Glutamatergic neuron (in vitro differentiated cells): ENCODE measurements around the gene DCDC2C. TPM values are rescaled to one million over a fixed set of nuclear protein-coding genes. Genes with fewer than 3 reads are reported as not detected.
"Not testable (repeated sequence)": the region's sequence is repeated elsewhere in the genome, so short reads cannot be mapped to it uniquely, and the experiment has no call there.

ENCODE experiments used
- DNase-seq: peaks from one replicate; pipeline ENCODE4 v3.0.0; 2022
- H3K27ac Mint-ChIP-seq: one replicate; pipeline ENCODE4 v1.8.0; 2020; ENCODE audit warnings: mild to moderate bottlenecking, mixed read lengths, inconsistent platforms; ENCODE audit not compliant: unreplicated experiment
- H3K27me3 Mint-ChIP-seq: one replicate; pipeline ENCODE4 v1.8.0; 2020; ENCODE audit warnings: mild to moderate bottlenecking, moderate library complexity, mixed read lengths, inconsistent platforms; ENCODE audit not compliant: unreplicated experiment
- H3K36me3 Mint-ChIP-seq: one replicate; pipeline ENCODE4 v1.8.0; 2020; ENCODE audit warnings: mild to moderate bottlenecking, mixed read lengths, inconsistent platforms; ENCODE audit not compliant: unreplicated experiment
- H3K4me1 Mint-ChIP-seq: one replicate; pipeline ENCODE4 v1.8.0; 2020; ENCODE audit warnings: mild to moderate bottlenecking, low read depth, mixed read lengths, inconsistent platforms; ENCODE audit not compliant: unreplicated experiment
- H3K4me3 Mint-ChIP-seq: one replicate; pipeline ENCODE4 v1.8.0; 2020; ENCODE audit warnings: mild to moderate bottlenecking, mixed read lengths, inconsistent platforms; ENCODE audit not compliant: unreplicated experiment
- H3K9me3 Mint-ChIP-seq: one replicate; pipeline ENCODE4 v1.8.0; 2020; ENCODE audit warnings: mild to moderate bottlenecking, moderate library complexity, mixed read lengths, inconsistent platforms; ENCODE audit not compliant: unreplicated experiment
- total RNA-seq: library from RNA; stranded (reverse); fragmentation: NEBNext Ultra II Directional; extraction: Animal tissue kit (Norgen Biotek cat#: 25700); gene quantifications from one replicate; pipeline ENCODE4 v1.2.1, GENCODE V29; 2021; ENCODE audit not compliant: unreplicated experiment
- TF ChIP-seq, protein P1 (sequence below): fragments of 200-600 bp; sonication (generic); IDR thresholded peaks from one replicate; pipeline ENCODE4 v1.5.0; 2021; ENCODE audit not compliant: partially characterized antibody, unreplicated experiment

DCDC2C gene
- total RNA-seq, 1 donor from 2014 or later, result not detected

DNA sequence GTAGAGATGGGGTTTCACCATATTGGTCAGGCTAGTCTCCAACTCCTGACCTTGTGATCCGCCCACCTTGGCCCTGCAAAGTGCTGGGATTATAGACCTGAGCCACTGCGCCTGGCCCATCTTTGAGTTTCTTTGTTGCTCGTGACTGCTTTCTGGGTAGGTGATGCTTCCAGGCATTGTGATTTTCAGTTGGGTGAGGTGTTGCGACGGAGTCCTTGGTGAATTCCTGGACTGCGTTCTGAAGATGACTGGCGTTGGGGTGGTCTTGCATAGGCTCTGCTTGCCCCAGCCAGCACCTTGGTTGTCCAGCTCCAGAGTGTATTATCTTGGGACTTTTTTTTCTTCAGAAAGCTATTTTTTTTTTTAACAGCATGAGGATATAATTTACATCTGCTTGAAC is 103.4 kb downstream of the DCDC2C start:
- Mint-ChIP-seq H3K27me3 (no peaks in the 10 kb centered on the region), H3K36me3 (peaks cover 19% of the 10 kb centered on the region), H3K4me1 (peaks cover 5% of the 10 kb centered on the region), H3K27ac (no peak overlapping the region), H3K9me3 (no peaks in the 10 kb centered on the region), H3K4me3 (no peak overlapping the region)
- TF ChIP-seq, protein P1, sequence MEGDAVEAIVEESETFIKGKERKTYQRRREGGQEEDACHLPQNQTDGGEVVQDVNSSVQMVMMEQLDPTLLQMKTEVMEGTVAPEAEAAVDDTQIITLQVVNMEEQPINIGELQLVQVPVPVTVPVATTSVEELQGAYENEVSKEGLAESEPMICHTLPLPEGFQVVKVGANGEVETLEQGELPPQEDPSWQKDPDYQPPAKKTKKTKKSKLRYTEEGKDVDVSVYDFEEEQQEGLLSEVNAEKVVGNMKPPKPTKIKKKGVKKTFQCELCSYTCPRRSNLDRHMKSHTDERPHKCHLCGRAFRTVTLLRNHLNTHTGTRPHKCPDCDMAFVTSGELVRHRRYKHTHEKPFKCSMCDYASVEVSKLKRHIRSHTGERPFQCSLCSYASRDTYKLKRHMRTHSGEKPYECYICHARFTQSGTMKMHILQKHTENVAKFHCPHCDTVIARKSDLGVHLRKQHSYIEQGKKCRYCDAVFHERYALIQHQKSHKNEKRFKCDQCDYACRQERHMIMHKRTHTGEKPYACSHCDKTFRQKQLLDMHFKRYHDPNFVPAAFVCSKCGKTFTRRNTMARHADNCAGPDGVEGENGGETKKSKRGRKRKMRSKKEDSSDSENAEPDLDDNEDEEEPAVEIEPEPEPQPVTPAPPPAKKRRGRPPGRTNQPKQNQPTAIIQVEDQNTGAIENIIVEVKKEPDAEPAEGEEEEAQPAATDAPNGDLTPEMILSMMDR, result no peak
- no peak for DNase-seq

DNA sequence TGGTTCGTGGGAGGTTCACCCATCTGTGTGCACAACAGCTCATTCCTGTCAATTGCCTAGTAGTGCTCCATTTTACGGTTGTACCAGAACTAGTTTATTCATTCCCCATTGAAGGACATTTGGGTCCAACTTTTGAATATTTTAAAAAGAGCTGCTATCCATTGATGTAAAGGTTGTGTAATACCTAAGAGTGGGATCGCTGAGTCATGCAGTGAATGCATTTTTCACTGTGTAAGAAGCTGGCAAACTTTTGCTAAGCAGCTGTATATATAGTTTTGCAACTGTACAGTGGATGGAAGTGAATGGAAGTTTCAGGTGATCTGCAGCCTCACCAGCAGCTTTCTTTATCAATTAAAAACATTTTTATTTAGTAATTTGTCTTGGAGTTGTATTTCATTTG is 104.5 kb downstream of the DCDC2C start:
- TF ChIP-seq, protein P1, result no peak
- Mint-ChIP-seq H3K27me3 (no peaks in the 10 kb centered on the region), H3K27ac (no peak overlapping the region), H3K4me3 (no peak overlapping the region), H3K36me3 (peaks cover 24% of the 10 kb centered on the region), H3K4me1 (peaks cover 5% of the 10 kb centered on the region), H3K9me3 (no peaks in the 10 kb centered on the region)
- no peak for DNase-seq

DNA sequence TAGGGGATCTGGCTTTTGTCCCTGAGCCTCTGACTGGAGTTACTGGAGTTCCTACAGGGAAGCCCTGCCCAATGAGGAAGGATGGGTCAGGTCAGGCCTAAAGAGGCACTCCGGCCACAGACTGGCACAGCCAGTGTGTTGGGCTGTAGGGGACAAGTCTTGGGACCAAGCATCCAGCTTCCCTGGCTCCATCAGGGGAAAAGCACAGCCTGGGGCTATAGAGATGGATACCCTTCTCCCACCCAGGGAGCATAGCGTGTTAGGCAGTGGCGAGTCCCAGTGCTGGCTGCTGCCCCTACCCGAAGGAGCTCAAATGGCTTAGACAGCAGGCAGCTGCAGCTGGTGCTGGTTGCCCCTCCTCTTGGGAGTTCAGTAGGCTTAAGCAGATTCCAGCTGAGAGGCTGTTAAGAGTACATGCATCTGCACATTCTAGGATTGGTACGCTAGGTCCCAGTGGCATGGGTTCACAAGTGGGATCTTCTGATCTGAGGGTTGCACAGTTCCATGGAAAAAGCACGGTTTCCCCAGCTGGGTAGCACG is 111.4 kb downstream of the DCDC2C start:
- H3K4me1 Mint-ChIP-seq, result no peaks in the 10 kb centered on the region
- DNase-seq, result no peak
- peaks cover 4% of the 10 kb centered on the region for H3K9me3 Mint-ChIP-seq
- peaks cover 28% of the 10 kb centered on the region for H3K36me3 Mint-ChIP-seq
- peaks cover 1% of the 10 kb centered on the region for H3K27me3 Mint-ChIP-seq
- TF ChIP-seq, protein P1, result no peak
- no peak overlapping the region for H3K27ac Mint-ChIP-seq
- H3K4me3 Mint-ChIP-seq, result no peak overlapping the region

DNA sequence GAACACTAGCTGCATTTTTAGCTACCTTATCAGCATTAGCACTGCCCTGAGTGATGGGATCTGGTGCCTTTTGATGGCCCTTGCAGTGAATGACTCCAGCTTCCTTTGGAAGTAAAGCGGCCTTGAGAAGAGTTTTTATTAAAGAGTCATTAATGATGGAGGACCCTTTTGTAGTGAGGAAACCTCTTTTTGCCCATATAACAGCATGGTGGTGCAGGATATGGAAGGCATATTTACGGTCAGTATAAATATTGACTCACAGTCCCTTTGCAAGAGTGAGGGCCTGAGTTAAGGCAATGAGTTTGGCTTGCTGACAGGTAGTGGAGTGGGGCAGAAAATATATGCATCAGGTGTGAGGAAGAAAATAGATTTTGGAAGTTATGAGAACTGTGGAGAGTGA is 113.8 kb downstream of the DCDC2C start:
- H3K27me3 Mint-ChIP-seq, H3K4me3 Mint-ChIP-seq, DNase-seq, H3K9me3 Mint-ChIP-seq, H3K27ac Mint-ChIP-seq, H3K4me1 Mint-ChIP-seq: not testable (repeated sequence)
- H3K36me3 Mint-ChIP-seq, result peaks cover 20% of the 10 kb centered on the region

DNA sequence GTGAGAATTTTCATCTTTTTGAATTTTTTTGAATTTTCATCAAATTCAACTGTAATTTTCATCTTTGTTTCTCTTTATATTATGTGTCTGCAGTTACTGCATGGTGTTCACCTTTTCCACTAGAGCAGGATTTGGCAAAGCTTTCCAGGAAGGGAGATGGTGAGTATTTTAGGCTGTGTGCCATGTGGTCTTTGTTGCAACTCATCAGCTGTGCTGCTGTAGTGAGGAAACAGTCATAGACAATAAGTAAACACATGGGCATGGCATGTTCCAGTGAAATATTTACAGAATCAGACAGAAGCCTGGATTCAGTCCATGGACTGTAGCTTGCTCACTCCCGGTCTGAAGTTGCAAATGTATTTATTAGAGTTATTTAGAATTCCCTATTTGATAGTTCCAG is 120.4 kb downstream of the DCDC2C start:
- no peak overlapping the region for H3K27ac Mint-ChIP-seq
- TF ChIP-seq, protein P1, result no peak
- H3K4me1 Mint-ChIP-seq, result no peaks in the 10 kb centered on the region
- no peak for DNase-seq
- no peak overlapping the region for H3K4me3 Mint-ChIP-seq
- no peaks in the 10 kb centered on the region for H3K9me3 Mint-ChIP-seq
- peaks cover 11% of the 10 kb centered on the region for H3K36me3 Mint-ChIP-seq
- peaks cover 2% of the 10 kb centered on the region for H3K27me3 Mint-ChIP-seq
